ENCODE measurements around the gene ZNF691.
"Not testable (repeated sequence)": the region's sequence is repeated elsewhere in the genome, so short reads cannot be mapped to it uniquely, and the experiment has no call there.

Gene ZNF691, protein sequence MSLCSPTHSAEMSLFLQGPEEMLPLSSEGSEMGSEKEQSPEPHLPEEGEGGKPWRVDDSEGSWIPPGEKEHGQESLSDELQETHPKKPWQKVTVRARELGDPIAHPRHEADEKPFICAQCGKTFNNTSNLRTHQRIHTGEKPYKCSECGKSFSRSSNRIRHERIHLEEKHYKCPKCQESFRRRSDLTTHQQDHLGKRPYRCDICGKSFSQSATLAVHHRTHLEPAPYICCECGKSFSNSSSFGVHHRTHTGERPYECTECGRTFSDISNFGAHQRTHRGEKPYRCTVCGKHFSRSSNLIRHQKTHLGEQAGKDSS

DNA sequence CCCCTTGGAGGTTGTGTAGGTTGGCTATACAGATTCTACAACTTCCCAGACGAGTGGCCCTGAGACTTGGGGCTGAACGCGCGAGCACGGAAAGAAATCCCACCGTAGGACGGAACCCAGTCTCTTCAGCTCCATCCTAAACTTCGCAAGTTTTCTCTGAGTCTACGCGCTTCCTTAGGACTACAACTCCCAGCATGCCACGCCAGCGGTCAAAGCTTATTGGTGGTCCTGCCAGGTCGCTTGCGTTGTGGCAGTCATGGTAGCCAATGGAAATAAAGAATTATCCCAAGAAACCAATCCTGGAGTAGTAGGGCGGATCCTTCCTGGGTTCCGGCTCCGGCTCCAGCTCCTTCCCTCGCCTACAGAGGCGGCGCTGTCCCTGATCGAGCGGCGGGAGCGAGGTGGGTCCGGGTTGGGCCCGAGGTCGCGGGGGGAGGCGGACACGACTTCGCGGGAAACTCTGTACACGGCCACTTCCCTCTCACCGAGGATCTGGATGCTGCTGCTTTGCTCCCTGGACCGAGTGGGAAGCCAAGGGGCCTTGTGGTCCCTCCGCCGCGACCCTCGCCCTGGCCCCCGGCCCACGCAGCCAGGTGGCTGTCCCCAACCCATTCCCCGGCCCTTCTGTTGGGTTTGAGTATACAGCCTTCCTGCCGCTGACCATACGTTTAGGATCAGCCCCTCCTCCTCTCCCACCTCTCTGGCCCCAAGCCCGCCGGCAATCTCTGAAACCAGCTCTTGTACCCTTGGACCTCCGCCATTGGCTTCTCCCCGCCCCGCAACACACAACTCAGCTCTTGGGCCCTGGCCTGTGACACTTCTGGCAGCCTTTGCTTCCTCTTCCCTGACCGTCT, at the start of gene ZNF691:
Gene ZNF691 (plus strand): TSS at position 357 of the 854 bp plus-strand sequence. CDS start 3,046 bp downstream, outside the sequence.
- peak; percentile 86 for DNase-seq (ENCODE audit: low read depth, low spot score)
- no peak within 1 kb of the TSS for H3K27ac ChIP-seq

DNA sequence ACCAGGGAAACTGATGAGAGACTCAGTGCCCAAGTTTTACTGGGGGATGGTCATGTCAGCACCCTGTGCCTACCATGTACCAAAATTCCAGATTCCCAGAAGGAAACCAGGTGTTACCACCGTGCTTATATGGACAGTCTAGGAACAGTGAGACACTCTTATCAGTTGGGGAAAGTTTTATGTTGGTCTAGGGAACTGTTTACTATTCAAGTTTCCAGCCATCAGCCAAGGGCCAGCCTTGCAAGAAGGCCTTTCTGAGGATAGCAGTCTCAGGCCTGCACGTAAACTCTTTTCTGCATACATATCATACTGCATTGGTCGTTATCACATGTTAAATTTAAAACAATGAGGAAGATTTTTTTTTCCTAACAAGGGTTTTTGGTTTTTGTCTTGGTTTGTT, 49.0 kb upstream of the ZNF691 start:
- DNase-seq (ENCODE audit: low read depth, low spot score) = no peak
- H3K27ac ChIP-seq = no peak overlapping the region

DNA sequence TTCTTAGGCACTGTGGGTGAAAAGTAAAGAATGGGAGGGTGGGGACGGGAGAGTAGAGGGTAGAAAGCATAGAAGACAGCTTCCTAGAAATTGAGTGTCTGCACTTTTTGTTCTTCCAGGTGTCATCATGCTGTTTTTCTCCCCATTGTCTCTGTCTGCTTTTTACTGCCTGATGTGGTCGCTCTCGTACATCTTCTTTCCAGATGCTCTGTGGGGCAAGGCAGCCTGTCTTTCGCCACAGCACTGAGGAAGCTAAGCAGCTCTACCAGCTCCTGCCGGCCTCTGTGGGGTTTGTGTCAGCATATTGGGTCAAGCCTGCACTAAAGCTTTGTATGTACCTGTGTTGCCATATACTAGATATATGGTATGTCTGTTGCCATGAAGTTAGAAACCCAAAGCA, 48.4 kb upstream of the ZNF691 start:
- no peak for DNase-seq (ENCODE audit: low read depth, low spot score)
- H3K27ac ChIP-seq = no peak overlapping the region

DNA sequence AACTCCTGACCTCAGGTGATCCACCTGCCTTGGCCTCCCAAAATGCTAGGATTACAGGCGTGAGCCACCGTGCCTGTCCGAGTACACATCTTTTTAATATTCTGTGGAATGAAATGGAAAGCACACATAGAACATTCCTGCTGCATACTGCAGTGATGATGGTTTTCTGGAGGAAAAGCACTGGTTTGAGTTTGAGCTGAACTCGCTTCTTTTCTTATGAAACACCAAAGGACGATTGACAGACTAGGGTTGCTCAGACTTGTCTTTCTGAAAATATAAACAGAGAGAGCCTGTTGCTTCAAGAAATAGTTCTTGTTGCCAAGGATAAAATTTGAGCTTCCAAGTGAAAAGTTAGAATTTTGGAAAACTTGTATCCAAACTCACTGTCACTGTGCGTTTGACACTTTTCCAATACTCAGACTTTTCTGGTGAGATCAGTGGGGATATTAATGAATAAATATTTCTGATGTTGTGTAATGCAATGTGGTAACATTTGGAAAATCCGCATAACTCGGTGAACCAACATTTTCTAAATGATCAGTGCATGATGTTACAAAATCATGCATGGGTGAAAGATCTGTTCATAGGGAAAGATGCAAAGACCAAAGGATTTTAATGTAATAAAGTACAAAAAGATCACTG, 44.5 kb upstream of the ZNF691 start:
- no peak for DNase-seq (ENCODE audit: low read depth, low spot score)
- no peak overlapping the region for H3K27ac ChIP-seq

DNA sequence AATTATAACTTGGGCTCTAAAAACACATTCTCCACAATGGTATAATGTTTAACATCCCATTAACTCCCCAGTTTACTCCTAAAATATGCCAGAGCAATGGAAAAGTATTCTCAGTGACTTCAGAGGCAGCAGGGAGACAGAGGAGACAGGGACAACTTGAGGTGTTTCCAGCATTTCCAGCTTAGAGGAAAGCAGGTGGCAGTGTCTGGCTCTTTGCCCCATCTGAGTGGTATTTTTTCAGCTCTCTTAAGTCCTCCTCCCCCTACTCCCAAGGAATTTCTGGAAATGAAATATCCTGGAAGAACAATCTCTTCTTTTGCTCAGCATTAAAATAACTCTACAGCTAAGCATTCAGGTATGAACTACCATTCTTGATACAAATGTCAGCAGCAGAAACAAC, 40.2 kb upstream of the ZNF691 start:
- no peak overlapping the region for H3K27ac ChIP-seq
- DNase-seq (ENCODE audit: low read depth, low spot score) = no peak

DNA sequence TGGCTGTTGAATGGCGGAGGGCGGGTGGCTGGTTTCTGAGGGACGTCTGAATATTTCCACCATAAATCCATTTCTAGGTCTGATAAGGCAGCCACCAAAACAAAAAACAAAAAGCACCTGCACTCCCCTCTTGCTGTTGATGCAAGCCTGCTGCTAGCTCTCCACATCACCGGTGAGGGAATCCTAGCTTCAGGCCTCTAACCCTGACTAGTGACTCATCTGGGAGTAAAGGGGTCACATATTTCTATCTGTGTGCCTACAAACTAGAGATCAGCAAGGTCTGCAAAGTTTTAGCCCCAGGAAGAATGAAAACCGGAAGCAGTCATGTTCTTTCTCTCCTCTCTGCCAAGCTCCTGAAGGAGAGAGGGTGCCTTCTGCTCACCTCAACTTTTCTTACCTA, 39.8 kb upstream of the ZNF691 start:
- no peak overlapping the region for H3K27ac ChIP-seq
- no peak for DNase-seq (ENCODE audit: low read depth, low spot score)

DNA sequence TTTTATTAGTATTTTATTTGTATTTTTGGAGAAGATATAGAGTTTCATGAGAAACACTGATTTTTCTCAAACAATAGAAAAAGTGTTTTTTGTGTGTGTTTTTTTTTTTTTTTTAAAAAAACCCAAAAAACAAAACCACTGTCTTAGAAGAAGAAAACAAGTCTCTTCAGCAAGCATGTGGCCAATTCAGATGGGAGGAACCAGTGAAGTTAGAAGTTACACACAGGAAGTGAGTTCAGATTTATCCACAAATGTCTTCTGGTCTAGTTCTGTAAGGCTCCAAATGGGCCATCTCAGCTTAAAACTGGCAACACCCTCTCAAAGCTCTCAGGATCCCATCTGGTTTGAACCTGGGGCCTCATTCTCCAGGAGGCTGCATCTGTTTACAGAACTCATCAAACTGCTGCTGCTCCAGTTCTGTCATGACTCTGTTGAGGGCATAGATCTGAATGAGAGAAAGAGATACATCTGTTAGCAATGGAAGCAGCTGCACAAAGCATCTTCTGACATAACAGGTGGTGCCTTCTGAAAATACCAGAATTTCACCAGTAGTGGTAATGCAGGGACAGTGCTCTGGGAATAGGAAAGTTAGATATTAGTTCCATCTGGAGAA, 39.3 kb upstream of the ZNF691 start:
- no peak overlapping the region for H3K27ac ChIP-seq

DNA sequence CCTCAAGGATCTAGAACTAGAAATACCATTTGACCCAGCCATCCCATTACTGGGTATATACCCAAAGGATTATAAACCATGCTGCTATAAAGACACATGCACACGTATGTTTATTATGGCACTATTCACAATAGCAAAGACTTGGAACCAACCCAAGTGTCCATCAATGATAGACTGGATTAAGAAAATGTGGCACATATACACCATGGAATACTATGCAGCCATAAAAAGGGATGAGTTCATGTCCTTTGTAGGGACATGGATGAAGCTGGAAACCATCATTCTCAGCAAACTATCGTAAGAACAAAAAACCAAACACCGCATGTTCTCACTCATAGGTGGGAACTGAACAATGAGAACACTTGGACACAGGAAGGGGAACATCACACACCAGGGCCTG, 31.6 kb upstream of the ZNF691 start:
- not testable (repeated sequence) for H3K27ac ChIP-seq; DNase-seq (ENCODE audit: low read depth, low spot score)

More for the DNA sequence above, 39.3 kb upstream of the ZNF691 start:
- DNase-seq (ENCODE audit: low read depth, low spot score) = no peak

DNA sequence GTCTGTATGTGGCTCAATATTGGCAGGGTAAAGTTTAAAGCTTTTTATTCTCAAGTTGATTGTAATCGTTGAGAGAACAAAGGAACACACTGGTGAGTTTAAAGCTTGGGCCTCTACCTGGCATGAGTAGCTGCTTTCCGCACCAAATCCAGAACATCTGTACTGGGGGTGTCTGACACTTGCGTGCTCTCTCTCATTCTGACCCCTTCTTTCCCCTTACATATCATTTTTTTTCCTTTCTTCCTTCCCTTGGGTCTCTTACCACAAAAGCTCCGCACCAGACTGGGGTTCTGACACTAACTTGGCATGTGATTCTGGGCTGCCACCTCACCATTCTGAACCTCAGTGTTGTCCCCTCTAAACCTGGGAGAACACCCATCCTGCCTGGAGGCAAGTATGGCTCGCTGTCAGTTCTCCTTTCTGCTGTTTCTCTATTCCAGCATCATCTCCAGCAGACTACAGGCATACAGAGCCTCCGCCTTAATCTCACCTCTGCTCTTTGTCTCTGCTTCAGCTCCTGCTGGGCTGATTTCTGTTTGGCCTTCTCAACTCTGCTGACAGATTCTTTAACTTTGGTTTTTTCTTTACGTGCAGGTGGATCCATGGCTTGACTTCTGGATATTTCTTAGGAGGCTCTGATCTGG, 30.4 kb upstream of the ZNF691 start:
- no peak for DNase-seq (ENCODE audit: low read depth, low spot score)
- H3K27ac ChIP-seq = peak overlapping the region; percentile 91

DNA sequence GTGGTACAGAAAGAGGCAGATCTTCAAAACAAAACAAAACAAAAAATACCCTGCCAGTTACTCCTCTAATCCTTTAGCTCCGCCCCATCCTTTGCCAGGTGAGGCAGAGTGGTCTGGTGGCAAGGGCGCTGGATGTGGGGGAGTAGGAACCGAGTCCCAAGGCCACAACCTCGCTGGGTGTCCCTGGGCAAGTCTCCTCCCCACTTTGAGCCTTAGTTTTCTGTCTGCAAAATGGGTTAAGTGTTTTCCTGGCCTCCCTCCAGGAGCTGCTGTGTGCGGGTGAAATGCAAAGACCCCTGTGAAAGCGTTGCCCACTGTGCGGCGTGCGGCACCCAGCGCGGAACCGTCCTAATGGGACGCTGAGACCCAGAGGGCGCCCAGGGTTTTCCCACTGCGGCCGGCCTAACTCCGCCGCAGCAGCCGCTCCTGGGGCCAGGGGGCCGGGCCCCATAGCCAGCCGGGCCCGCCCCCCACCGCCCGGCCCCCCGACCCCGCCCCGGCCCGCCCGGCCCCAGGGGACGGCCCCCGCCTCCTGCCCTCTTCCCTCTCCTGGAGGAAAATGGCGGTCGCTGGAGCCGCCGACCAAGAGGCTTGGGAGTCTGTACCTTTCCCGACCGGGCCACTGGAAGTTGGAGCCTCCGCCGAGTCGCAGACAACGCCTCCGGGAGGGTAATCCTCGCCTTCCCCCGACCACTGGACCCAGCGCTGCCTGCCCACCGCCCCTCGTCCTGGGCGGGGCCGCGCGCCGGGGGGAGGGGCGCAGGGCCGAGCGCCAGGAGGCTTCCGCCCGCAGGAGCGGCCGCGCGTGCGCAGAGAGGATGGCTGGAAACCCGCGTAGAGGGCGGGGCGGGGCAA, 29.6 kb upstream of the ZNF691 start, which contains the start of the genes ERMAP and SVBP:
Gene ERMAP (plus strand): TSS at position 538 of the 855 bp plus-strand sequence. CDS start 13,327 bp downstream, outside the sequence.
Gene SVBP (minus strand): TSS at position 813 of the 855 bp plus-strand sequence. CDS start 853 bp downstream, outside the sequence.
- DNase-seq (ENCODE audit: low read depth, low spot score) = peak; percentile 10

DNA sequence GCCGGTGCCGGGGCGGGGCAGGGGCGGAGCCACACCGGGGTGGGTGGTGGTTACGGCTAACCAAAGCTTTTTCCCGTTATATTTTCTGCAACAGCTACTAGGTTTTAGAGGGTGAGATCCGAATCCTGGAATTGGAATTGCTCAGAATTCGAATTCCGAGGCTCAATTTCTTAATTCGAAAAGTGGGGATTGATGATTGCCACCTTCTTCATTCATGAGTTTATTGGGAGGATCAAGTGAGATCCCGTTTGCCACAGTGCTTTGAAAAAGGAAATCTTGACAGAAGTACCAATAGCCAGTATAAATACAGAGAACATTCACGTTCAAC, 29.0 kb upstream of the ZNF691 start:
- peak overlapping the region; percentile 91 for H3K27ac ChIP-seq
- DNase-seq (ENCODE audit: low read depth, low spot score) = no peak

More for the DNA sequence above, 29.6 kb upstream of the ZNF691 start, which contains the start of the genes ERMAP and SVBP:
- H3K27ac ChIP-seq = peak within 1 kb of the TSS; percentile 91

DNA sequence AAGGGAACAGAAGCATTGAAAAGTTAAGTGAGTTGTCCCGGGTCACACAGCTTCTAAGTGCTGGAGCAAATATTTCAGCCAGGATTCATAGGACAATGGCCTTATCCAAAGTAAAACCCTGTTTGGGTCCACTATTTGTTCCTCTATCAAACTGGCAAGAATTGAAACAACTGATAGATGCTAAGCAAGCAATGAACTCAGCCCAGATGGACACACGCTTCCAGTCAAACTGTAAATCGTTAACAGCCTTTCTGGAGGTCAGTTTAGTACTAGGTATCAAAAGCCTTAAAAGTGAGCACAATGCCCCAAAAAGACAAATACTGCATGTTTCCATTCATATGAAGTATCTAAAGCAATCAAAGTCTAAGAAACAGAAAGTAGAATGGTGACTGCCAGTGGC, 28.4 kb upstream of the ZNF691 start:
- no peak for DNase-seq (ENCODE audit: low read depth, low spot score)
- H3K27ac ChIP-seq = no peak overlapping the region

DNA sequence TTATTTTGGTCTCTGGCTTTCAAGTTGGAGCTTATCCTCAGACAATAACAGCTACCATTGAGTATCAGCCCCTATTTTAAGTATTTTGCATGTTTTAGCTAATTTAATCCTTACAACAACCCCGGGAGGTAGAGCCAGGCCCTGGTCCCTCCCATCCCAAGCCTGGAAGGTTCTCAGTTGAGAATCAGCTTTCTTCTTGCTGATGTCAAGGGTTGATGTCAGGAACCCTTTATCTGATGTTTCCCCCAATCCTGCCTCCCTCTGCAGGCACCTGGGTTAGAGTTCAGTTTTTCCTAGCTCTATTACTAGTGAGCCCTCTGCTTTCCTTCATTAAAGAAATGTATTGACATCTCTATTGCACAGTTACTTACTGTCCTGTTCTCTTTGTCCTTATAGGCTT, 25.6 kb upstream of the ZNF691 start:
- H3K27ac ChIP-seq = no peak overlapping the region
- no peak for DNase-seq (ENCODE audit: low read depth, low spot score)

DNA sequence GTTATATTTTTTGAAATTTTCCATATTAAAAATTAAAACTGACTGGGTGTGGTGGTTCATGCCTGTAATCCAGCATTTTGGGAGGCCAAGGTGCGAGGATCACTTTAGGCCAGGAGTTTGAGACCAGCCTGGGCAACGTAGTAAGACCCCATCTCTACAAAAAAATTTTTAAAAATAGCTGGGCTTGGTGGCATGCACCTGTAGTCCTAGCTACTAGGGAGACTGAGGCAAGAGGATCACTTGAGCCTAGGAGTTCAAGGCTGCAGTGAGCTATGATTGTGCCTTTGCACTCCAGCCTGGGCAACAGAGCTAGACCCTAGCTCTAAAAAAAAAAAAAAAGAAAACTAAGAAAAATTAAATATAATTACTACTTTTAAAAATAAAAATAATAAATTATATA, 24.7 kb upstream of the ZNF691 start:
- no peak overlapping the region for H3K27ac ChIP-seq
- no peak for DNase-seq (ENCODE audit: low read depth, low spot score)

DNA sequence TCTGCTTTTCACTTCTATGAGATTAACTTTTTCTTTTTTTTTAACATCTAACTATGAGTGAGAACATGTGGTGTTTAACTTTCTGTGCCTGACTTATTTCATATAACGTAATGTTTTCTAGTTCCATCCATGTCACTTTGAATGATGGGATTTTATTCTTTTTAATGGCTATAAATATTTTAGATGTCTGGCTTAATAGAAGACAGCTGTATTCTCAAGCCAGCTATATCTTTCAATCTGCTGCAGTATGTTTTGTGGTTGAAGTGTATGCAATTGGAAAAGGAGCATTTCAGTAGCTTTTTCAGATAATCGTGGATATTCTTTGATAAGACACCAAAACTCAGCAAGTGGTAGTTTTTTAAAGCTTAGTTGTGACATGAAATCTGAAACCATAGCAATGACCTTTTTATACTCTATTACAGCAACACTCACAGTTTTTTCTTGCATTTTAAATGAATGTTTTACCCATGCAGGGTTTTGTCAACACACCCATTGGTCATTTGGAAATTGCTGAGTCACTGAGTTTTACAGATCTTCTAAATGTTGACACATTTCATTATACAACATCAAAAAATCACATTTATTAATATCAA, 23.5 kb upstream of the ZNF691 start:
- no peak for DNase-seq (ENCODE audit: low read depth, low spot score)

DNA sequence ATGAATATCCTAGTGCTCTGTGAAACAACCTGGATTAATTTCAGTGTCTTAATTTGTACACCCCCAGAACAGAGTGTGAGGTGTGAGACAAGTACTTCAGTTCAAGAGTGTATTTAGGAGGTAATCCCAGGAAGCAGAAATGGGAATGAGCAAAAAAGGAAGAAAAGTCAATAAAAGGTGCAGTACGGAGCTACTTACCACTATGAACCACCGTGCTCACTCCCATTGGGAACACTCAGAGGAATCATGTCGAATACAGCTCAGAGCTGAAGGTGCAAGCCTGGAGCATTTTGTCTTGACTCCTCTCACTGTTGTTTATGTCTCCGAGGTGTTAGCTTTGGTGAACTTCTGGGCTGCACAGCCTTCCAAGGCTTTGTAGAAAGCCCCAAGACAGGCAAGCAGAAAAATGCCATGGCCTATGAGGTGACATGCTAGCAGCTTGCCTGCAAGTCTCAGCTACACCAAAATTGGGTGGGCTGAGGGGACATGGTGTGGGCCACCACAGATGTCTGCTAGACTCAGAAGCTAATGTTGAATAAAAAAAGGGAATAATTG, 21.9 kb upstream of the ZNF691 start:
- H3K27ac ChIP-seq = no peak overlapping the region
- no peak for DNase-seq (ENCODE audit: low read depth, low spot score)

More for the DNA sequence above, 23.5 kb upstream of the ZNF691 start:
- H3K27ac ChIP-seq = no peak overlapping the region

DNA sequence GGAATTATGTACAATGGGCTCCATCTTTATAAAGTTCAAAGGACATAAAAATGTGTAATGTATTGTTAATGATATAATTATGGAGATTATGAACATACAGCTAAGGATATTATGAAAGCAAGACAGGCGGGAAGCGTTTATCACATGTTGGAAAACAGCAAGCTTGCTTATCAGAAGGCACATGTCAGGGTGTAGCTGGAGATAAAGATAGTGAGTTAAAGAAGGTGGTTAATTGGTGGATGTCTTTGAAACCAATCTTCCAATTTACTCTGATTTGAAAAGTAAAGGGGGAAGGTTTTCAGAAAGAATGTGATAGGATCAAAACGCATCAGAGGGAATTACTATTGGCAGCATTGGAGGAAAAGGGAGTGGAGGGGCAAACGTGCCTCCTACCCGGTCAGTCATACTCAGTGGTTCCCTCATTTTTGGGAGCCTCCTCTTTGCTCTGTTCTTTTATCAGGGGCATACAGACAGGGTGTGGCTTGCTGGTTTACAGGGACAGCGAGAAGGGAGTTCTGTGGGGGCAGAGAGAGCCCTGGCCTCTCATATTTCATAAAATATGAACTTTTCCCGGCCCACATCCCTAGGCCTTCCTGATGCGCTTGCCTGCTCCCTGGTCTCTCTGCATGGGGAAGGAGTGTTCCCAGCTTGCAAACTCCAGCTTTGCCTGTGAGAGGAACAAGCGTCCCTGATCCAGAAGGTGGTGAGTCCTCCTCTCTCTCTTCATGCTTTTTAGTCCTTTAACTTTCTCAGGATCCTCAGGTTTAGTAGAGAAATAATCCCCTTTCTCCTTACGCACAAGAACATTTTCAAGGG, 21.2 kb upstream of the ZNF691 start:
- no peak overlapping the region for H3K27ac ChIP-seq

More for the DNA sequence above, 21.2 kb upstream of the ZNF691 start:
- no peak for DNase-seq (ENCODE audit: low read depth, low spot score)

All from epithelial cell of prostate (primary cell).